ENCODE measurements around the gene EIF4E1B.

EIF4E1B gene

GRCh38 chr5:176614805-176615478 is 15.5 kb upstream of the EIF4E1B start:
- no peak for TF ChIP-seq CTCF (conservative IDR thresholded peaks at IDR 0.05)
- peak overlapping the region; percentile 67; the same call in 1 of the 2 replicates for H3K27ac ChIP-seq

GRCh38 chr5:176616511-176616910 is 14.0 kb upstream of the EIF4E1B start:
- no peak for TF ChIP-seq CTCF (conservative IDR thresholded peaks at IDR 0.05)
- H3K27ac ChIP-seq = no peak overlapping the region

- no peak for TF ChIP-seq CTCF (conservative IDR thresholded peaks at IDR 0.05)
- no peak overlapping the region for H3K27ac ChIP-seq
Observed at GRCh38 chr5:176618783-176619182, 11.7 kb upstream of the EIF4E1B start.

- no peak for TF ChIP-seq CTCF (conservative IDR thresholded peaks at IDR 0.05)
Observed at GRCh38 chr5:176619203-176619568, 11.3 kb upstream of the EIF4E1B start.

GRCh38 chr5:176619569-176620332 is 10.7 kb upstream of the EIF4E1B start:
- H3K27ac ChIP-seq = no peak overlapping the region
- no peak for TF ChIP-seq CTCF (conservative IDR thresholded peaks at IDR 0.05)

More at GRCh38 chr5:176619203-176619568, 11.3 kb upstream of the EIF4E1B start:
- H3K27ac ChIP-seq = no peak overlapping the region

- no peak for TF ChIP-seq CTCF (conservative IDR thresholded peaks at IDR 0.05)
- H3K27ac ChIP-seq = no peak overlapping the region
Observed at GRCh38 chr5:176620333-176620981, 10.0 kb upstream of the EIF4E1B start.

- TF ChIP-seq CTCF (conservative IDR thresholded peaks at IDR 0.05) = no peak
- no peak overlapping the region for H3K27ac ChIP-seq
Observed at GRCh38 chr5:176621661-176622079, 8.8 kb upstream of the EIF4E1B start.
